Caco-2 (cell line): ENCODE results near the gene BAZ2B. TPM values are rescaled to one million over a fixed set of nuclear protein-coding genes. Genes with fewer than 3 reads are reported as not detected.

Experiments
- BruUV-seq: library from RNA; stranded (reverse); fragments of 400-500 nt; replicated peaks from 2 replicates; lab custom pipeline; 2021; lab: Mats Ljungman, UMichigan
- CTCF ChIA-PET: fragments of 300-600 bp; sonication (Branson Sonifier 250); formaldehyde crosslinking; loops from one replicate; lab custom pipeline; 2022; ENCODE audit warnings: antibody characterized with exemption; lab: Charles Lee
- POLR2A ChIA-PET: fragments of 300-600 bp; sonication (Branson Sonifier 250); formaldehyde crosslinking; loops from one replicate; lab custom pipeline; 2022; ENCODE audit warnings: antibody characterized with exemption; lab: Charles Lee
- DNase-seq, 2 experiments: peaks; one replicate each; pipeline versions ENCODE4 v3.0.0 to v3.0.0-alpha.2; 2020 to 2022
- H3K27me3 ChIP-seq: replicated peaks from 2 replicates; pipeline ENCODE4 v1.6.0; 2011; ENCODE audit warnings: low read length; ENCODE audit not compliant: control insufficient read depth, insufficient read depth
- H3K36me3 ChIP-seq: 2 replicates; pipeline ENCODE4 v1.5.1; 2011; ENCODE audit warnings: low read length; ENCODE audit not compliant: control insufficient read depth, insufficient read depth
- H3K4me1 ChIP-seq: fragments of 250-450 bp; sonication (Bioruptor Pico); 2 replicates; pipeline ENCODE4 v1.5.1; 2020; ENCODE audit warnings: mild to moderate bottlenecking
- H3K4me3 ChIP-seq: 2 replicates; pipeline ENCODE4 v1.5.1; 2011; ENCODE audit warnings: low read depth, mild to moderate bottlenecking, control low read depth, low read length
- H3K9me3 ChIP-seq: fragments of 250-450 bp; sonication (Bioruptor Pico); 2 replicates; pipeline ENCODE4 v1.5.1; 2020; ENCODE audit warnings: mild to moderate bottlenecking, moderate library complexity
- H3K27ac Mint-ChIP-seq: one replicate; pipeline ENCODE4 v1.8.0; 2022; ENCODE audit warnings: mixed read lengths; ENCODE audit not compliant: unreplicated experiment
- H3K27me3 Mint-ChIP-seq: one replicate; pipeline ENCODE4 v1.8.0; 2022; ENCODE audit warnings: mixed read lengths; ENCODE audit not compliant: insufficient read depth, unreplicated experiment
- H3K36me3 Mint-ChIP-seq: one replicate; pipeline ENCODE4 v1.8.0; 2022; ENCODE audit warnings: mild to moderate bottlenecking, mixed read lengths; ENCODE audit not compliant: insufficient read depth, unreplicated experiment
- H3K4me1 Mint-ChIP-seq: one replicate; pipeline ENCODE4 v1.8.0; 2022; ENCODE audit warnings: low read depth, mixed read lengths; ENCODE audit not compliant: unreplicated experiment
- H3K4me3 Mint-ChIP-seq: one replicate; pipeline ENCODE4 v1.8.0; 2022; ENCODE audit warnings: mild to moderate bottlenecking, moderate library complexity, mixed read lengths; ENCODE audit not compliant: unreplicated experiment
- H3K9me3 Mint-ChIP-seq: one replicate; pipeline ENCODE4 v1.8.0; 2022; ENCODE audit warnings: mixed read lengths; ENCODE audit not compliant: unreplicated experiment
- intact Hi-C: fragments of 100-400 bp; cut with micrococcal nuclease; formaldehyde crosslinking; loops from one replicate; pipeline ENCODE4 v1.10.0; 2022; ENCODE audit not compliant: unreplicated experiment
- total RNA-seq: library from RNA; stranded (reverse); gene quantifications from 2 replicates; pipeline ENCODE4 v1.2.3, GENCODE V29; 2022
- TF ChIP-seq, protein P1 (sequence below), 2 experiments: fragments of 200-600 bp in 1 of 2; IDR thresholded peaks; 1 replicate in 1 of 2; 2 replicates in 1 of 2; pipeline versions ENCODE4 v1.5.1 to v1.8.0; 2011 to 2022; ENCODE audit warnings: antibody characterized with exemption in 1 of 2, control low read depth in 1 of 2, inconsistent platforms in 1 of 2, low read depth in 1 of 2, low read length in 1 of 2, mild to moderate bottlenecking in 1 of 2, moderate library complexity in 1 of 2; ENCODE audit not compliant: insufficient read depth in 1 of 2, severe bottlenecking in 1 of 2, unreplicated experiment in 1 of 2

Gene BAZ2B
- total RNA-seq, 1 experiment from 2014 or later, result 32.9 TPM

DNA sequence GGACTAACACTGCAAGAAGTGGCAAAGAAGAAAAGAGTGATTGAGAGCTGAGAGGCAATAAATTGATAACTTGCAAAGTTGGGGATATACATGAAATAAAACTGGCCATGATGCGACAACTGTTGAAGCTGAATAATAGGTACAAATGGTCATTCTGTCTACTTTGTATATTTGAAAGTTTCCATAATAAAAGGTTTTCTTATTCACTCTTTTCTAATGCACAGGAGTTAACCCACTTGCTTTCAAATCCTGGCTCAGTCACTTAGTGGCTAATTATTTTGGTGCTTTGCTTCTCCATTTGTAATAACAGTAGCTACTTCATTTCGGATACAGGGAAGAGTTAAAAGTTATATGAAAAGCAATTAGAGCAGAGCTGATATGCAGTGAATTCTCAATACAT, 170.1 kb downstream of the BAZ2B start:
- intact Hi-C loops, result no loop called here
- Mint-ChIP-seq H3K4me3 (no peak overlapping the region), H3K36me3 (peaks cover 7% of the 10 kb centered on the region), H3K27me3 (no peaks in the 10 kb centered on the region), H3K9me3 (no peaks in the 10 kb centered on the region), H3K27ac (no peak overlapping the region), H3K4me1 (no peaks in the 10 kb centered on the region)
- no peaks in the 10 kb centered on the region for H3K36me3 ChIP-seq
- TF ChIP-seq, protein P1, sequence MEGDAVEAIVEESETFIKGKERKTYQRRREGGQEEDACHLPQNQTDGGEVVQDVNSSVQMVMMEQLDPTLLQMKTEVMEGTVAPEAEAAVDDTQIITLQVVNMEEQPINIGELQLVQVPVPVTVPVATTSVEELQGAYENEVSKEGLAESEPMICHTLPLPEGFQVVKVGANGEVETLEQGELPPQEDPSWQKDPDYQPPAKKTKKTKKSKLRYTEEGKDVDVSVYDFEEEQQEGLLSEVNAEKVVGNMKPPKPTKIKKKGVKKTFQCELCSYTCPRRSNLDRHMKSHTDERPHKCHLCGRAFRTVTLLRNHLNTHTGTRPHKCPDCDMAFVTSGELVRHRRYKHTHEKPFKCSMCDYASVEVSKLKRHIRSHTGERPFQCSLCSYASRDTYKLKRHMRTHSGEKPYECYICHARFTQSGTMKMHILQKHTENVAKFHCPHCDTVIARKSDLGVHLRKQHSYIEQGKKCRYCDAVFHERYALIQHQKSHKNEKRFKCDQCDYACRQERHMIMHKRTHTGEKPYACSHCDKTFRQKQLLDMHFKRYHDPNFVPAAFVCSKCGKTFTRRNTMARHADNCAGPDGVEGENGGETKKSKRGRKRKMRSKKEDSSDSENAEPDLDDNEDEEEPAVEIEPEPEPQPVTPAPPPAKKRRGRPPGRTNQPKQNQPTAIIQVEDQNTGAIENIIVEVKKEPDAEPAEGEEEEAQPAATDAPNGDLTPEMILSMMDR (IDR thresholded peaks at IDR 0.05; ENCODE audit: insufficient read depth in 1 of 2, low read depth in 1 of 2, low read length in 1 of 2, severe bottlenecking in 1 of 2, unreplicated experiment in 1 of 2), result no peak
- H3K4me3 ChIP-seq, result no peak overlapping the region
- no TSS peak for BruUV-seq
- no peaks in the 10 kb centered on the region for H3K9me3 ChIP-seq
- POLR2A ChIA-PET, result no interaction called here
- H3K27me3 ChIP-seq, result no peaks in the 10 kb centered on the region
- CTCF ChIA-PET, result no interaction called here
- peaks cover 8% of the 10 kb centered on the region; the same call in 1 of the 2 replicates for H3K4me1 ChIP-seq
- no peak for DNase-seq

DNA sequence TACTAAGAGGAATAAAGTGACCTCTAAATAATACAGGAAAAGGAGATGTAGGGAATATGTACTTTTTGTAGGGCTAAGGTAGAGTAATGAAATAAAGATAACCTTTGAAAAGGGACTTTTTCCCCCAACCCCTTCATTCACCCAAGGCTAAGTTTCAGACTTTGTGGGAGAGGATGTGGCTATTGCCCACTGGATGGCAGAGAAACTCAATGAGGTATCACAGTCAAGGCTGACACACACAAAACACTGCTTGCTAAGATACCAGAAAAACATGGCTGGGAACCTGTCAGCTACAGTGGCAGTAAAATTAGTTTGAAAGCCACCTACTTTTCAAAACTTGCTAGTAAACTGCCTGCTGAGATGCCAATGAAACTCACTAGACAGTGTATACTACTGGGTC, 171.0 kb downstream of the BAZ2B start:
- DNase-seq, result no peak
- no peaks in the 10 kb centered on the region for H3K36me3 ChIP-seq
- H3K36me3 Mint-ChIP-seq, result peaks cover 7% of the 10 kb centered on the region
- H3K4me3 Mint-ChIP-seq, result no peak overlapping the region
- H3K27me3 Mint-ChIP-seq, result no peaks in the 10 kb centered on the region
- H3K4me3 ChIP-seq, result no peak overlapping the region
- no peaks in the 10 kb centered on the region for H3K9me3 ChIP-seq
- intact Hi-C loops, result no loop called here
- TF ChIP-seq, protein P1 (IDR thresholded peaks at IDR 0.05; ENCODE audit: insufficient read depth in 1 of 2, low read depth in 1 of 2, low read length in 1 of 2, severe bottlenecking in 1 of 2, unreplicated experiment in 1 of 2), result no peak
- ChIA-PET POLR2A (no interaction called here), CTCF (no interaction called here)
- H3K27me3 ChIP-seq, result no peaks in the 10 kb centered on the region
- no TSS peak for BruUV-seq
- no peak overlapping the region for H3K27ac Mint-ChIP-seq
- no peaks in the 10 kb centered on the region for H3K4me1 Mint-ChIP-seq
- peaks cover 8% of the 10 kb centered on the region; the same call in 1 of the 2 replicates for H3K4me1 ChIP-seq
- no peaks in the 10 kb centered on the region for H3K9me3 Mint-ChIP-seq

DNA sequence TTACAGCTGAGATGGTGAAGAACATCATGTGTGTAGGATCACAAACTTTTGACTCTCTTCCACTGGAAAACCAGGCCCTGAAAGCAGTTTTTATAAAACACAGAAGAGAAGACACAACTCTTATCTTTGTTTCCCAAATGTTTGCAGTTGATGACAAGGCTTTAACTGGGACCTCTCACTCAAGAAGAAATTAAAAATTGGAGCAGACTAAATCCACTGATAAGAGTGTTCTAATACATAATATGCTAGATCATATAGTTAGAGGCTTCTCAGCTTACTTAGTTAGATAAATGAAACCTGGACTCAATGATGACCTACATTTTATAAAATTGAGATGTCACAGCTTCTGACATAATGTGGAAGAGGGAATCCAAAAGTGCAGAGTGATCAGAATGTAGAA, 171.6 kb downstream of the BAZ2B start:
- peaks cover 5% of the 10 kb centered on the region; the same call in 1 of the 2 replicates for H3K4me1 ChIP-seq
- CTCF ChIA-PET, result interaction anchor here (0.5 kb wide), 1 partner anchor 11 kb away, joined by 5 read pairs; no protein-coding TSS in a partner anchor
- H3K4me3 Mint-ChIP-seq, result no peak overlapping the region
- no peaks in the 10 kb centered on the region for H3K9me3 Mint-ChIP-seq
- no TSS peak for BruUV-seq
- H3K27me3 ChIP-seq, result no peaks in the 10 kb centered on the region
- H3K27me3 Mint-ChIP-seq, result no peaks in the 10 kb centered on the region
- H3K9me3 ChIP-seq, result no peaks in the 10 kb centered on the region
- peaks cover 10% of the 10 kb centered on the region for H3K36me3 Mint-ChIP-seq
- intact Hi-C loops, result no loop called here
- POLR2A ChIA-PET, result no interaction called here
- H3K4me3 ChIP-seq, result no peak overlapping the region
- H3K27ac Mint-ChIP-seq, result no peak overlapping the region
- peaks cover 1% of the 10 kb centered on the region for H3K4me1 Mint-ChIP-seq
- H3K36me3 ChIP-seq, result no peaks in the 10 kb centered on the region
- no peak for DNase-seq
- TF ChIP-seq, protein P1 (IDR thresholded peaks at IDR 0.05; ENCODE audit: insufficient read depth in 1 of 2, low read depth in 1 of 2, low read length in 1 of 2, severe bottlenecking in 1 of 2, unreplicated experiment in 1 of 2), result no peak
